HFF-Myc (cell line): Measurements from ENCODE around the gene ELMOD1.

Source experiments
- DNase-seq: peaks from one replicate; pipeline ENCODE4 v3.0.0-alpha.2; 2011; ENCODE audit warnings: low read depth; ENCODE audit errors: extremely low read depth
- H3K4me3 ChIP-seq: replicated peaks from 2 replicates; pipeline ENCODE4 v1.5.1; 2011; ENCODE audit warnings: low read depth, mild to moderate bottlenecking, control low read depth, low read length
- CTCF ChIP-seq: IDR thresholded peaks from 2 replicates; pipeline ENCODE4 v1.5.1; 2012; ENCODE audit warnings: mild to moderate bottlenecking, low read depth, low read length, control low read depth; ENCODE audit errors: missing control alignments

ELMOD1 gene

GRCh38 chr11:107682572-107682971 is 91.6 kb downstream of the ELMOD1 start:
- TF ChIP-seq CTCF, result no peak
- DNase-seq, result no peak
- no peak overlapping the region for H3K4me3 ChIP-seq

GRCh38 chr11:107683061-107683460 is 92.1 kb downstream of the ELMOD1 start:
- no peak for DNase-seq

GRCh38 chr11:107683807-107684206 is 92.9 kb downstream of the ELMOD1 start:
- no peak for DNase-seq
- no peak overlapping the region for H3K4me3 ChIP-seq
- peak; percentile 58 for TF ChIP-seq CTCF

More at GRCh38 chr11:107683061-107683460, 92.1 kb downstream of the ELMOD1 start:
- TF ChIP-seq CTCF, result no peak
- no peak overlapping the region for H3K4me3 ChIP-seq

GRCh38 chr11:107688322-107688918 is 97.5 kb downstream of the ELMOD1 start:
- H3K4me3 ChIP-seq, result no peak overlapping the region
- no peak for TF ChIP-seq CTCF
- no peak for DNase-seq

GRCh38 chr11:107689317-107690202 is 98.6 kb downstream of the ELMOD1 start:
- peak; percentile 54 for TF ChIP-seq CTCF
- no peak for DNase-seq
- no peak overlapping the region for H3K4me3 ChIP-seq

- DNase-seq, result no peak
- TF ChIP-seq CTCF, result no peak
- H3K4me3 ChIP-seq, result no peak overlapping the region
Measured at GRCh38 chr11:107691000-107691750, 100.2 kb downstream of the ELMOD1 start.
